Endometrial microvascular endothelial cells (primary cell): Measurements from ENCODE around the gene SHLD2. TPM values are rescaled to one million over a fixed set of nuclear protein-coding genes. Genes with fewer than 3 reads are reported as not detected.
"Not testable (repeated sequence)": the region's sequence is repeated elsewhere in the genome, so short reads cannot be mapped to it uniquely, and the experiment has no call there.

Experiments used
- in situ Hi-C: cut with HindIII; loops from 2 replicates; pipeline ENCODE4 v1.10.0; 2017; ENCODE audit warnings: low sequenced_read_pairs, low pct_unique_long_range_greater_than_20kb; ENCODE audit errors: inconsistent ontology term
- total RNA-seq: library from RNA; depleted of rRNA; stranded (reverse); fragments of >200 nt; gene quantifications from one replicate; pipeline ENCODE4 v1.2.3, GENCODE V29; 2015; ENCODE audit errors: inconsistent ontology term

The SHLD2 gene
- total RNA-seq, 1 donor from 2014 or later = 21.6 TPM

DNA sequence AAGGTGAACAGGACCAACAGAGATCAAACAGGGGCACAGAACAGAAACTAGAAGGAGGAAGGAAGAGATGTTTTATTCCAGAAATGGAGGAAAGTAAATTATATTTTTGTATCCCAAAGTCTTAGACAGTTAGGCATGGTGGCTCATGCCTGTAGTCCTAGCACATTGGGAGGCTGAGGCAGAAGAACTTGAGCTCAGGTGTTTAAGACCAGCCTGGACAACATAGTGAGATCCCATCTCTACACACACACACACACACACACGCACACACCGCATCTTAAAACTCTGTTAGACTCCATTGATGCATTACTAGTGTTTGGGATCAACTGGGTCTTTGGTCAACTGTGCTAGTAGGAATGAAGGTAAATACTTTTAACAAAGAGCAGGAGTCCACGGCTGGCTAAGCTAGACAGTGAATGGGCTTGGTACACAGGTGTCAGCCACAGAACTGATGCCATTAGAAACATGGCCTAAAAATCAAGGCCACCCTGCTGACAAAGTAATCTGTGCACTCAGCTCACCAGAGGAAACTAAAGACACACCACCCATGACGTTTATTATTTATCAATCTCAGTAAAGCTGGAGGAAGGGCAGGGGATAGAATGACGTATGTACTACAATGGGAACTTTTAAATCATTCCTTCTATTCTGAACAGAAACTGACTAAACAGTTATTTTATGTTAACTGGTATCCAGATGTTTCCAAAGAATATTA, 11.3 kb upstream of the SHLD2 start:
- in situ Hi-C loops = not testable (repeated sequence)

DNA sequence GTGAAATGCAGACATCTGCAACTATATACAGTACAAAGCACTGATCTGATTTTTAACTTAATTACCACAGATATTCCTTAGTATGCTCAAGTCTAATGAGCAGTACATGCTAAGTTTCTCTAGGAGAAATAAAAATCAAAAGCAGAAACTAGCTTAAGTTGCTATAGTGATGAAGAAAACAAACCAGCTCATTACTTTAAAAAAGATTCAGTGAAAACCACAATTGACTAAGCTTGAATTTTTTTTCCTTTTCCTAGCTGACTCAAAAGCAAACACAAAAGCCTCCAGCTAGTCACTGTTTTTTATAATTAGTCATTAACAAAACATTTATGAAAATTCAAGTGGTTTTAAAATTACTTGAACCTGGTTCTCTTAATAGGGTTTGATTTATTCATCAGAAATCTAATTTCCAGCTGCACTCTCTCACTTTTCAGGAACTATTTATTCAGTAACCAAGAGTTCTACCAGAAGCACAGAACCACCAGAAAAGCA, 10.7 kb upstream of the SHLD2 start:
- in situ Hi-C loops = not testable (repeated sequence)

DNA sequence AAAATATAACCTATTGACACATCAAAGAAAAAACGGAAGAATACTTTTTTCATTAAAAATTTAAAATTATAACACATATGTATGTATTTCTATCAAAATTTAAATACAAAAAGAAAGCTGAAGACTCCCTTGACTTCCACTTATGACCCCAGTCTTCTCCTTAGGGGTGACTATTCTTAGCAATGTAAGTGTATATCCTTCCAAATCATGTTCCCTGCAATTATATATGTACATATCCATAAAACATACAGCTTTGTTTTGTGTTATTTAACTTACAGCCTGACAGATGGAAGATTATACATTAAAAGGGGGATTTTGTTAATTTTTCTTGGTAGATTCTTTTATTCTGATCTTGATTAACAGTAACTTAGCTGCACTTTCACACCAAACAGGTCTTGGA, 9.5 kb upstream of the SHLD2 start:
- in situ Hi-C loops = no loop called here

DNA sequence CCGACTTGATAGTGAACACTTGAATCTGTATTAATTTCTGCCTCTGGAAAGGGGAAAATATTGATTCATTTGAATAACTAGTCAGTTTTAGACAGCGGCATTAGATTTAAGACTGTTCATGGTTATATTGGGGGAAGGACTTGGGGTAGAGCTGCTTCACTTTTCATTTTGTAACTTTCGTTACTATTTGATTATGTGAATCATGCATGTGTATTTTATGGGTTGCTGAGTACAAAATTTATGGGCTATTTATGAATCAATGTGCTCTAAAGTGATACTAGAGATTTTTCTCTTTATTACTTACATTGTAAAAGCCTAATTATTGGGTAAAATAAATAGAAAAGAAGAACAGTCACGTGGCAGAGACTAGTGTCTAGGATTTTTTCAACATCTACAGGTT, 5.3 kb upstream of the SHLD2 start:
- in situ Hi-C loops = no loop called here

DNA sequence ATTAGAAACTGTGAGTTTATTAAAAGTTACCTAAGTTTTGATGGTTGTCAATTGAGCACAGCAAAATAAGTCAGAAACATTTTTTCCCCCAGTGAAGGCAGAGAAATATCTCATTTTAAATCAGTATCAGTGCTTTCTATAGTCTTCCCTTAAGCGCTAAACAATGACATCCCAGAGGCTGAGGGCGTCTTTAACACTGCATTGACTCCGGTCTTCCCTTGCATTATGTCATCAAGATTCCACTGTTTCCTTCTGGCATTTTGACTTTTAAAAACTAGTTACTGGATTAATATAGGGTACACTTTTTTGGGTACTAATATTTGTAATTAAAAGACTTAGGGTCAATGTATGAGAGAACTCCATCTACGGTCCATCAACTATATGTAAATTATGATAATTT, 4.2 kb upstream of the SHLD2 start:
- in situ Hi-C loops = no loop called here

DNA sequence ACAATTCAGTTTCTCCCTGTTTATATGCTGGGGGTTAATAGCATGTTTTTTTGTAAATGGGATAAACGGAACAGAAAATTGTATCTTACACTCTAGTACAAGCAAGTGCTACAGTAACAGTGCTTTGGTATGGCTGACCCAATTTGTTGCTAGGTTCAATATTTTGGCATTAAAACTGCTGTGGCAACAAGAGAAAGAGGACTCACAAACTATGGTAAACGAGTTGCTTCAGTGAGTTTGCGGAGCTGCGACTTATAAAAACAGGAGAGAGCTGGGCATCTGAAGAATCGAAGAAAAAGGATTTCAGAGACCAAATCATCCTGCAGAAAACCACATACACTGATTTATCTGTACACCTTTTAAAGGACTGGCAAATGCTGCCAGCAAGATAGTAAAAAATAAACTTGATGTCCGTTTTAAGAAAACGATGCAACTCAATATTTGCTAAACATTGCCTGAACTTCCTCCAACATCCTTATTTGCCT, 2.6 kb upstream of the SHLD2 start:
- in situ Hi-C loops = no loop called here

DNA sequence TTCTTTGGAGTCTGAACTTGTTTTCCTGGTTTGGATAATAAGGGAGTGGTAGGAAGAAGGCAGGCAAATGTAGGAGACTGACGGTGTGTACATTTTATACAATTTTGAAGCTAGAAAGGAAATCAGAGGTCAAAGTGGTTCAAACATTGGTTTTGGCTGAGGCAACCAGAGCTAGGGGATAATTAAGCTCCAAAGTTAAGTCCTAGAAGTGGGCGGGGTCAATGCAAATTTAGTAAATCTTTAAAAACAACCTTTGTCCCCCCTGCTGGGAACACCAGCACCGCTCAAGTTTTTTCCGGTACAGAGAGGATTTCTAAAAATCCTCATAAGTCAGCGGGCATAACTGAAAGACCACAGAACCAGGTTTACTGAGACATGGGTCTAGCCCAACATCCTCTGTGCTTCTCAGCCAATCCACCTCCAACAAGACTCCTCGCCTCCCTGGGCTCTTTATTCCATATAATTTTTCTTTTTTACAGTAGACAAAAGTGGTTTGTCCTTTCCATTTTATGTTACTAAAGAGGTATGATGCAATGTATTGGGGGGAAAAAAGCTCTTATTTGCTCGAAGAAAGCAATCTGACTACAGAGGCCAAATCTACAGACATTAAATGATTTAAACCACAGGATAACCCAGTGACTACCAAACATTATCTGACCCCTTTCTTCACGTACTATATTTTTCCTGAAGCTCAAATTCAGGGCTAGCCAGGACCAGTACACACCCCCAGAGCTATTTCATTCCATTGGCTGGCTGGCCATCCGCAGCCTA, 2.0 kb upstream of the SHLD2 start:
- in situ Hi-C loops = no loop called here

DNA sequence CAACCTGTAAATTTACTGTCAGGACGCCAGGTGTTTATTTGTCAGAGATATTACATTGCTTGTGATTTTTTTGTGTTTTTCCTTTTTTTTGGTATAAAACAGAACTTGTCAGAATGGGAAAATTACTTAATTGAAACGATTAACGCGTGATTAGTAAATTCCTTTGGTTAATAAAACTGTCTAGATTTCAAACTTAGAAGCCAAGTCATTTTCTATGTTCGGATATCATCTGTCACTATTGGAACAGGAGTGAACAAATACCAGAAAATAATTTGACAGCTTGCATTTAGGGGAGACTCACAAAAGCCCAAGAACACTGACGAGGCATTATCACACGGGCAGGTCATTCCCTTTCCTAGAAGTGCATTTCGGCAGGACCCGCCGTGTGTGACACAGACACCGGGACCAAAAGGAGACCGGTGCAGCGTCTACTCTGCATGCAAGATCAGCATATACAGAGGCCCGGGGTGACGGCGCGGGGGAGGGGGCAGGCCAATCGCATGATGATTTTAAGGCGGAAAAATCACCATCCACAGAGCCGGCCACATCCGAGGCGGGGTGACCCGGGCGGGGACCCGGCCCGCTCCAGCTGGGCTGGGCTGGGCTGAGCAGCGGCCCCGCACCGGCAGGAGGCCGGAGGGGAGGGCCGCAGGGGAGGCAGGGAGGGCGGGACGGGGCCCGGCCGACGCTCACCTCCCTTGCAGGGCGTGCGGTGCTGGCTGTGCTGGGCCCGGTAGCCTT, 1.2 kb upstream of the SHLD2 start:
- in situ Hi-C loops = no loop called here

DNA sequence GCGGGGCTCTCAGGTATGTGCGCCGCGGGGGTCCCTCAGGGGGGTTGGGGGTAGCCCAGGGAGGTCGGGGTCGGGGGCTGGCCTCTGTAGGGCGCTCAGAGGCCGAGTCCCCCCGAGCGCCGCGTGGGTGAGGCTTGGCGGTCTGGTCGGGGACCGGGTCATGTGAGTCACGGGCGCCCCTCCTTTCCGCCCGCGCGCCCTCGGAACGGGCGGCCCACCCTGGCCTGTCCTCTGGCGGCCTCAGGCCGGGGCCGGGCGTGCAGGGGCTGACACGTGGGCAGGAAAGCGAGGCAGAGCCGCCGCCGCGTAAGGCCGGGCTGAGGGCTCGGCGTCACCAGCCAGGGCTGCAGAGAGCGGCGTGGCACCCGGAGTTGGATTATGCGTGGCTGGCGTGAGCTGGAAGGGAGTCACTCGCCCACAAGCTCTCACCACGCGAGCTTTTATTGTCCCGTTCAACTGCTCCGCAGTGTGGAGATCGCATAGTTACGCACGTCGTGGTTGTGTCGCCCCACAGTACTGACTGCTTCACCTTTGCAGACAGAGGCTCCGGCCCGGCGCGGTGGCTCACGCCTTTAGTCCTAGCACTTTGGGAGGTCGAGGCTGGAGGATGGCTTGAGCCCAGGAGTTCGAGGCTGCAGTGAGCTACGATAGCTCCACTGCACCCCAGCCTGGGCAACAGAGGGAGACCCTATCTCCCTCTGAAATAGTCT, 385 bp downstream of the SHLD2 start:
- in situ Hi-C loops = no loop called here

DNA sequence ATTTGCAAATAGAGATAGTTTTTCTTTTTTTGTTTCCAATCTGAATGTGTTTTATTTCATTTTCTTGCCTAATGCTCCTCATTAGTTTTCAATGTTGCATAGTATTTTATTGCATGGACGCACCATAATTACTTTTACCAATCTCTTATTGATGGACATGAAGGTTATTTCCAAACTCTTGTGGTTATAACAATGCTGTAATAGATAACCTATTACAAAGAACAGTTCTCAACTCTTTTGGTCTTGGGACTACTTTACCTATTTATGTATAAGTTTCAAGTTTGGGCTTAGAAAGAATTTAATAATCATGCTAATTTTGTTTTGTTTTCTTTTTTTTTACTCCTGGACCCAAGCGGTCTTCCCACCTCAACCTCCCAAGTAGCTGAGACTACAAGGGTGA, 7.0 kb downstream of the SHLD2 start:
- in situ Hi-C loops = no loop called here

DNA sequence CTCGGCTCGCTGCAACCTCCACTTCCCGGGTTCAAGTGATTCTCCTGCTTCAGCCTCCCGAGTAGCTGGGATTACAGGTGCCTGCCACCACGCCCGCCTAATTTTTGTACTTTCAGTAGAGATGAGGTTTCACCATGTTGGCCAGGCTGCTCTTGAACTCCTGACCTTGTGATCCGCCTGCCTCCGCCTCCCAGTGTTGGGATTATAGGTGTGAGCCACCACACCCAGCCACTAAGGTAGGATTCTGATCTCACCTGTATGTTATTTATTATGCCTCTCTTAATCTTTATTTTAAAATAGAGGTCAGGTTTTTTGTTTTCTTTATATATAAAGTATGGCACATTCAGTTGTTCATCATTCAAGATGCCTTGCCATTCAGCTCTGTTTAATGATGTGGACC, 9.7 kb downstream of the SHLD2 start:
- in situ Hi-C loops = not testable (repeated sequence)

DNA sequence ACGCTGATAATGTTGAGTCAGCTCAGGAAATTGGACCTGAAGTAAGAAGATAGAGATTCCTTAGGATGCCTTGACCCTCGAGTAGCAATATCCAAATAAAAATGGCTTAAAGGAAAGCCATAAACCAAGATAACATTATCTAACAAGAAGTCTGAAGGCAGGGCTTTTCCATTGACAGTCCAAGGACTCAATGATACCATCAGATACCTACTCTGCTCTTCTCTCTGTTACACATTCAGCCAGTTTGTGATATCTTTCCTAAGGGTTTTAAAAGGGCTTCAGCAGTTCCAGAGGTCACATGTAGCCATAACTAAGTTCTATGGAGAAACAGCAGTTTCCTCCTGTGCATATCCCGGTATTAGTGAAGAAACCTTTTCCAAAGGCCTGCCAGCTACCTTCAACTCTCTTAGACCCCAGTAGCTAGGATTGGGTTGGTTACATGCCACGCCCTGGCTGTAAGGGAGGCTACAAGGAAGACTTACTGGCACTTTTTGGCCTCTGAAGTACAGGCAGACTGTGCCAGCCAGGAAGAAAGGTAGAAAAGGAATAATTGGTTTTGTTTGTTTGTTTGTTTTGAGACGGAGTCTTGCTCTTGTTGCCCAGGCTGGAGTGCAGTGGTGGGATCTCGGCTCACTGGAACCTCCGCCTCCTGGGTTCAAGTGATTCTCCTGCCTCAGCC, 10.6 kb downstream of the SHLD2 start:
- in situ Hi-C loops = no loop called here

DNA sequence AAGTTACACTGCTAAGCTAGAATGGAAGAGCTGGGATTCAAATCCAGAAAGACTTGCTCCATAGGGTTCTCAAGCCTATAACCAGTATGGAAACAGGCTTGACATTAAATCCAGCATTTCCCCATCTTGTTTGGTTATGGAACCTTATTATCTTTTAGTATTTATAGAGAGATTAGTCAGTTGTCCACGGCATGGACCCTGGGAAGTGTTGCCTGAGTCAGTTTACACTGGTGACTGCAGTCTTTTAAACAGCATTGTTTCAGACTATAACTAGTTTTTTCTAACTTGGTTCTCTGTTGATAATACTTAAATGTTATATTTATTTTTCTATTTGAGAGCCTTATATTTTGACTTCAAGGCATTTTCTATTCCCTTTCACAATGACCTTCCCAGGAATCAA, 23.1 kb downstream of the SHLD2 start:
- in situ Hi-C loops = not testable (repeated sequence)

DNA sequence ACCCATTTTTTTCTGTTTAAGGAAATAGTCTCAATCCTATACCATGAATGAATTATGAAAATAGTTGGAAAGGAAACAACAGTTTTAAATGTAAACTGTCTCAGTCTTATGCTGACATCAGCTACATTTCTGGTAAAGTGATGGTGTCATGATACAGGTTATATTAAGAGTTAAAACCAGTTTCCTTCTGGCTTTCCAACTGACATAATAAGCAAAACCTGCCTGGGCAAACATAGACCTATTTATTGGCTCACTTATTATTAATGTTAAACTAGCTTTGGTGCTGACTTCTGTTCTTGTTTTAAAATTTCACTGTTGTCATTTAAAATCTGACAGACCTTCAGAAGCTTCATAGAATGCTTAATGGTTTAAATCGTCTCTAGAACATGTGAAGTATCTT, 24.0 kb downstream of the SHLD2 start:
- in situ Hi-C loops = not testable (repeated sequence)

DNA sequence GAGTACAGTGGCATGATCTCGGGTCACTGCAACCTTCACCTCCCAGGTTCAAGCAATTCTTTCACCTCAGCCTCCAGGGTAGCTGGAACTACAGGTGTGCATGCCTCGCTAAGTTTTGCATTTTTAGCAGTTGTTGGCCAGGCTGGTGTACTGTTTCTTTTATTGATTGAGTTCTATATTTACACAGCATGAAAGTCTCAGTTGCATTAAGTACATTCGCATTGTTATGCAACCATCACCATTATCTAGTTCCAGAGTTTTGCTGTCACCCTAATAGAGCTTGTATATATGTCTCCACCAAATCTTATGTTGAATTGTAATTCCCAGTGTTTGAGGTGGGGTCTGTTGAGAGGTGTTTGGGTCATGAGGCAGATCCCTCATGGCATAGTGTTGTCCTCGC, 28.3 kb downstream of the SHLD2 start:
- in situ Hi-C loops = not testable (repeated sequence)

DNA sequence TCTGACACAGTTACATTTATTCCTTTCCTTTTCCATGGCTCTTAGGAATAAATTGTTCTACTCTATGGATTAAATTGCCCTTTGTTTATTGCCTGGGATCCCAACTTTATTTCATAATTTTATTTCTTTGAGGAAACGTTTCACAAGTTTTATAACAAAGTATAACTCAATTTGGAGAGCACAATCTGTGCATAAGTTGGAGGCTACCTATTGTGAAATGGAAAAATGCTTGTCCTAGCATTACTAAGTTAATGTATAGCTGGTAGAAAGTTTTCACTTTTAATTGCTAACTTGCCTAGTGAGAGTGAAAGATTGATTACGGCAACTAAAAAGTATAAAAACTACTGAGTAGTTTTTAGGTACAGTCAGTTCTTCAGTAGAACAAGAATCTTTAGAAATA, 32.0 kb downstream of the SHLD2 start:
- in situ Hi-C loops = not testable (repeated sequence)

DNA sequence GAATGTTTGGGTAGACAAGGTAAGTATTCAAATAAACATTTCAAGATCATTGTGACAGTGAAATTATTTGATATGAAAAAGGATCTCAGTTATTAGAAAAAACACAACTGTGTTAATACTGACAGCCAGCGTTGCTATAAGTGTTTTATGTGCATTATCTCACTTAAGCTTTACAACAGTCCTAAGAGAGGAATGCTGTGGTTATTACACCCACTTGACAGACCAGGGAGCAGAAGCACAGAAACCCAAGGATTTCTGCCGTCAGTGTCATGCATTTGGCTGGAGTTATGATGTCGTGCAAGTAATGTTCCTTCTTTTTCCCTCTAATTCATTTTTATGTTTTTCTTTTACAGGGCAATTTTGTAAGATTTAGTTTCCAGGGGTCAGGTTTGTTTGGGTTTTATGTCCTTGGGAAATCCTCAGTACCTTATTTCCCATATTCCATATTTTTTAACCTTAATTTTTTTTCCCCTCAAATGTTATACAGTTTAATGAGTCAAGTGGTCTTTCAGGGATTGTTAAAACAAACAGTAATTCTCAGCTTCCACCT, 32.7 kb downstream of the SHLD2 start:
- in situ Hi-C loops = not testable (repeated sequence)

DNA sequence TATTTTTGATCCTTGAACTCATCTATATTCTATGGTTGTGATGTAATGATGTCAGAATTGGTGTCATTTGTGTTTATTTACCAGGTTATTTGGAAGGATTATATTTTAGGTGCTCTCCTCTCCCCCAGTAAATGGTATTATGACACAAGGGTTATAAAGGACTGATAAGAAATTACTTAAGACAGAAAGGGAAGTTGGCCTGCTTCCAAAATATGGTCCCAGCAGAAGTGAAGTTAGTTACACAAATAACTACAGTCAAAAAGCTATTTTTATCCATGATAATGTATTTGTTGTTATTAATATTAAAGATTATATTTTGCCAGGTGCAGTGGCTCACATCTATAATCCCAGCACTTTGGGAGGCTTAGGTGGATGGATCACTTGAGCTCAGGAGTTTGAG, 37.2 kb downstream of the SHLD2 start:
- in situ Hi-C loops = not testable (repeated sequence)
